ENCODE results near the gene CFHR4. TPM values are rescaled to one million over a fixed set of nuclear protein-coding genes. Genes with fewer than 3 reads are reported as not detected.

Gene CFHR4
- total and polyA plus RNA-seq, 2 experiments from 2014 or later: 0.21 to 3.4 TPM

DNA sequence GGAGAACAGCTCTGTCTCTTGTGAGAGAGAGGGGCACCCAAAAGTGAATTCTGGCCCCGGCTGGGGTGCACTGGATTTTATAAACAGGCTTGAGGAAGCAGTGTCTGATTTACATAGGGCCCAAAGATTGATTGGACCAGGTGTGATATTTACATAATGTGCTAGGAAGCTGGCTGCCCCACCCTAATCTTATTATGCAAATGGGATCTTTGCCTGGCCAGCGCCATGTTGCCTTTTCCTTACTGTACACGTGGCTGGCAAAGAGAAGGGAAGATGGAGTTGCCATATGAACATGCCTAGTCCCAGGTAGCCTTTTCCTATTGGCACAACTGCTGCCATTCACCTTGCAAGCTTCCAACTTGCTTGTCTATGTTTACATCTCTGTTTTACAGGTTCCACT lies 29.0 kb upstream of the CFHR4 start:
- Histone ChIP-seq H3K27me3 (no peaks in the 10 kb centered on the region), H3K4me1 (ENCODE audit: insufficient read depth) (no peaks in the 10 kb centered on the region), H4K20me1 (ENCODE audit: insufficient read depth, poor library complexity, severe bottlenecking) (no peaks in the 10 kb centered on the region), H3K36me3 (replicated peaks; ENCODE audit: insufficient read depth, low read depth) (no peaks in the 10 kb centered on the region), H3K4me2 (no peak overlapping the region), H3K4me3 (no peak overlapping the region), H3K9me3 (ENCODE audit: low read depth) (no peaks in the 10 kb centered on the region), H3K9me2 (replicated peaks; ENCODE audit: insufficient read depth) (no peaks in the 10 kb centered on the region), H3K27ac (no peak overlapping the region), H2AFZ (no peak overlapping the region), H3K79me2 (no peaks in the 10 kb centered on the region)
- WGBS (ENCODE audit: low lambda C conversion rate, missing lambda C conversion rate): 72% methylated on average over 3 of the region's 3 CpGs
- DNase-seq (ENCODE audit: low spot score): no peak
- TF ChIP-seq EZH2phosphoT487 (IDR thresholded peaks at IDR 0.05; ENCODE audit: low read depth, severe bottlenecking, unreplicated experiment): no peak
- TF ChIP-seq EZH2 (IDR thresholded peaks at IDR 0.05; ENCODE audit: borderline replicate concordance): no peak
- TF ChIP-seq, protein P1, sequence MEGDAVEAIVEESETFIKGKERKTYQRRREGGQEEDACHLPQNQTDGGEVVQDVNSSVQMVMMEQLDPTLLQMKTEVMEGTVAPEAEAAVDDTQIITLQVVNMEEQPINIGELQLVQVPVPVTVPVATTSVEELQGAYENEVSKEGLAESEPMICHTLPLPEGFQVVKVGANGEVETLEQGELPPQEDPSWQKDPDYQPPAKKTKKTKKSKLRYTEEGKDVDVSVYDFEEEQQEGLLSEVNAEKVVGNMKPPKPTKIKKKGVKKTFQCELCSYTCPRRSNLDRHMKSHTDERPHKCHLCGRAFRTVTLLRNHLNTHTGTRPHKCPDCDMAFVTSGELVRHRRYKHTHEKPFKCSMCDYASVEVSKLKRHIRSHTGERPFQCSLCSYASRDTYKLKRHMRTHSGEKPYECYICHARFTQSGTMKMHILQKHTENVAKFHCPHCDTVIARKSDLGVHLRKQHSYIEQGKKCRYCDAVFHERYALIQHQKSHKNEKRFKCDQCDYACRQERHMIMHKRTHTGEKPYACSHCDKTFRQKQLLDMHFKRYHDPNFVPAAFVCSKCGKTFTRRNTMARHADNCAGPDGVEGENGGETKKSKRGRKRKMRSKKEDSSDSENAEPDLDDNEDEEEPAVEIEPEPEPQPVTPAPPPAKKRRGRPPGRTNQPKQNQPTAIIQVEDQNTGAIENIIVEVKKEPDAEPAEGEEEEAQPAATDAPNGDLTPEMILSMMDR (IDR thresholded peaks at IDR 0.05; ENCODE audit: poor library complexity): no peak

DNA sequence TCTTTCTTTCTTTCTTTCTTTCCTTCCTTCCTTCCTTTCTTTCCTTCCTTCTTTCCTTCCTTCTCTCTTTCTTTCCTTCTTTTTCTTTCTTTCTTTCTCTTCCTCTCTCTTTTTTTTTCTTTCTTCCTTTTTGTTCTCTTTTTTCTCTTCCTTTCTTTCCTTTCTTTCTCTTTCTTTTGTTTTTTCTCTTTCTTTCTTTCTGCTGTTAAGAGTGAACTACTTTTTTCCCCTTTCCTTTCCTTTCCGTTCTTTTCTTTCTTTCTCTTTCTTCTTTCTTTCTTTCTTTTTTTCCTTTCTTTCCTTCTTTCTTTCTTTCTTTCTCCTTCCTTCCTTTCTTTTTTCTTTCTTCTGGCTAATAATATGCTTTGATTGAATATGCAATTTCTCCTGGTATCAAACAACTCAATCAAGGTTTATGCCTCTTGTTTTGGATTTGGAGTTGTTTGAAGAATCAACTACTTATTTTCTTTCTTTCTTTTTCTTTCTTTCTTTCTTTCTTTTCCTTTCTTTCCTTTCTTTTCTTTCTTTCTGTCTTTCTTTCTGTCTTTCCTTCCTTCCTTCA lies 27.4 kb upstream of the CFHR4 start:
- TF ChIP-seq EZH2phosphoT487 (IDR thresholded peaks at IDR 0.05; ENCODE audit: low read depth, severe bottlenecking, unreplicated experiment): no peak
- TF ChIP-seq, protein P1 (IDR thresholded peaks at IDR 0.05; ENCODE audit: poor library complexity): no peak
- TF ChIP-seq EZH2 (IDR thresholded peaks at IDR 0.05; ENCODE audit: borderline replicate concordance): no peak
- Histone ChIP-seq H3K9me3 (ENCODE audit: low read depth) (no peaks in the 10 kb centered on the region), H3K79me2 (no peaks in the 10 kb centered on the region), H3K36me3 (replicated peaks; ENCODE audit: insufficient read depth, low read depth) (no peaks in the 10 kb centered on the region), H3K4me1 (ENCODE audit: insufficient read depth) (no peaks in the 10 kb centered on the region), H2AFZ (no peak overlapping the region), H3K4me3 (no peak overlapping the region), H3K9me2 (replicated peaks; ENCODE audit: insufficient read depth) (no peaks in the 10 kb centered on the region), H3K4me2 (no peak overlapping the region), H4K20me1 (ENCODE audit: insufficient read depth, poor library complexity, severe bottlenecking) (no peaks in the 10 kb centered on the region), H3K27me3 (no peaks in the 10 kb centered on the region), H3K27ac (no peak overlapping the region)
- WGBS (ENCODE audit: low lambda C conversion rate, missing lambda C conversion rate): 86% methylated on average over 1 of the region's 1 CpG
- DNase-seq (ENCODE audit: low spot score): no peak

DNA sequence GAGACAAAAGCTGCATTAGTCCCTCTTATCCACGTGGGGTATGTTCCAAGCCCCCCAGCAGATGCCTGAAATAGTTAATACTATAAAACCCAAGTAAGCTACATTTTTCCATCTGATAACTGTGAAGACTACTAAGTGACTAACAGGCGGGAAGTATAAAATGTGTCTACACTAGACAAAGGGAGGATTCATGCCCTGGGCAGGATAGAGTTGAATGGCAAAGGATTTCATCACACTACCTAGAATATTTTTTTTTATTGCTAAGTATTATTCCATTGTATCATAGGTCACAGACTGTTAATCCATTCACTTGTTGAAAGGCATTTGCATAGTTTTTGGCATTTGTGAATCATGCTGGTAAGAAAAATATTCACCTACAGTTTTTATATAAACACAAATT lies 26.4 kb upstream of the CFHR4 start:
- Histone ChIP-seq H2AFZ (no peak overlapping the region), H3K4me2 (no peak overlapping the region), H3K4me1 (ENCODE audit: insufficient read depth) (no peaks in the 10 kb centered on the region), H3K36me3 (replicated peaks; ENCODE audit: insufficient read depth, low read depth) (no peaks in the 10 kb centered on the region), H3K9me3 (ENCODE audit: low read depth) (no peaks in the 10 kb centered on the region), H3K27me3 (no peaks in the 10 kb centered on the region), H3K9me2 (replicated peaks; ENCODE audit: insufficient read depth) (no peaks in the 10 kb centered on the region), H3K27ac (no peak overlapping the region), H3K4me3 (no peak overlapping the region), H3K79me2 (no peaks in the 10 kb centered on the region), H4K20me1 (ENCODE audit: insufficient read depth, poor library complexity, severe bottlenecking) (no peaks in the 10 kb centered on the region)
- TF ChIP-seq, protein P1 (IDR thresholded peaks at IDR 0.05; ENCODE audit: poor library complexity): no peak
- WGBS (ENCODE audit: low lambda C conversion rate, missing lambda C conversion rate): 52% methylated on average over 2 of the region's 2 CpGs
- no peak for DNase-seq (ENCODE audit: low spot score)

DNA sequence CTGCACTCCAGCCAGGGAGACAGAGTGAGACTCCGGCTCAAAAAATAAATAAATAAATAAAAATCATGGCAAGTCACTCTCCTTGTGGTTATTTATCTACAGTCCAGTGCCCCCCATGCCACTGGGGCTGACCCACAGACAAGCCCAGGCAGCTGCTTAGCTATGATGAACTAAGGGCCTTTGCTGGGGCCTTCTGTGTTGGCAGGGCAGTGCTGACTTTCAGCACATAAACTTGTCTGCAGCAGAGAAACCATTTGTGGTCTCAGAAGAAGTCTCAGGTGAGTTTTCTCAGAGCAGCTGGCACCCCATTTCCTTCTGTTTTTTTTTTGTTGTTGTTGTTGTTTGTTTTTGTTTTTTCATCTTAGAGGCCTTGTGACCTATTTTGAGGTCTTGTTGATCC lies 20.9 kb upstream of the CFHR4 start:
- WGBS (ENCODE audit: low lambda C conversion rate, missing lambda C conversion rate): 100% methylated on average over 1 of the region's 1 CpG
- H3K36me3 ChIP-seq (replicated peaks; ENCODE audit: insufficient read depth, low read depth): no peaks in the 10 kb centered on the region

More for the DNA sequence above, 20.9 kb upstream of the CFHR4 start:
- no peak overlapping the region for H3K4me2 ChIP-seq
- no peaks in the 10 kb centered on the region for H3K79me2 ChIP-seq
- H3K9me2 ChIP-seq (replicated peaks; ENCODE audit: insufficient read depth): no peaks in the 10 kb centered on the region
- DNase-seq (ENCODE audit: low spot score): no peak
- no peaks in the 10 kb centered on the region for H4K20me1 ChIP-seq (ENCODE audit: insufficient read depth, poor library complexity, severe bottlenecking)
- no peaks in the 10 kb centered on the region for H3K27me3 ChIP-seq
- no peaks in the 10 kb centered on the region for H3K9me3 ChIP-seq (ENCODE audit: low read depth)
- no peak overlapping the region for H3K4me3 ChIP-seq
- H3K27ac ChIP-seq: no peak overlapping the region
- H3K4me1 ChIP-seq (ENCODE audit: insufficient read depth): no peaks in the 10 kb centered on the region
- TF ChIP-seq, protein P1 (IDR thresholded peaks at IDR 0.05; ENCODE audit: poor library complexity): no peak
- TF ChIP-seq EZH2phosphoT487 (IDR thresholded peaks at IDR 0.05; ENCODE audit: low read depth, severe bottlenecking, unreplicated experiment) (no peak), EZH2 (IDR thresholded peaks at IDR 0.05; ENCODE audit: borderline replicate concordance) (no peak)
- H2AFZ ChIP-seq: no peak overlapping the region
